ENCODE results near the gene GATC.

- TF ChIP-seq FOS (IDR thresholded peaks at IDR 0.05; ENCODE audit: borderline replicate concordance, insufficient read depth, low read length) (no peak), EZH2 (IDR thresholded peaks at IDR 0.05; ENCODE audit: borderline replicate concordance, low read depth, low read length, severe bottlenecking) (no peak)
Observed at GRCh38 chr12:120406553-120406952, 39.7 kb upstream of the GATC start.

Data from endothelial cell of umbilical vein (primary cell).